Sigmoid colon (tissue), 7 donors: ENCODE results near the gene TMPRSS13. TPM values are rescaled to one million over a fixed set of nuclear protein-coding genes. Genes with fewer than 3 reads are reported as not detected.

Experiments used
- DNase-seq: peaks from one replicate; pipeline ENCODE4 v3.0.0-alpha.2; 2019
- H3K27ac ChIP-seq, 4 donors: fragments of 200-600 bp; sonication (generic); one replicate each; pipeline ENCODE4 v1.5.1; 2016 to 2019; ENCODE audit warnings: mild to moderate bottlenecking in 1 of 4
- H3K27me3 ChIP-seq, 3 donors: fragments of 200-600 bp; sonication (generic); one replicate each; pipeline ENCODE4 v1.5.1; 2019; ENCODE audit warnings: mild to moderate bottlenecking in 1 of 3
- H3K36me3 ChIP-seq, 4 donors: fragments of 200-600 bp; sonication (generic); one replicate each; pipeline ENCODE4 v1.5.1; 2016 to 2019
- H3K4me1 ChIP-seq, 4 donors: fragments of 200-600 bp; sonication (generic); one replicate each; pipeline ENCODE4 v1.5.1; 2017 to 2019
- H3K4me3 ChIP-seq, 4 donors: fragments of 200-600 bp; sonication (generic); one replicate each; pipeline ENCODE4 v1.5.1; 2017 to 2019; ENCODE audit warnings: mild to moderate bottlenecking in 2 of 4, moderate library complexity in 1 of 4
- H3K9me3 ChIP-seq, 4 donors: fragments of 200-600 bp in 3 of 4; sonication (generic) in 3 of 4; one replicate each; pipeline versions ENCODE4 v1.5.1 to v1.6.1; 2013 to 2019
- EP300 ChIP-seq, 4 donors: sonication (generic); formaldehyde crosslinking; IDR thresholded peaks; one replicate each; pipeline ENCODE4 v1.6.1; 2017; ENCODE audit warnings: antibody characterized with exemption in 4 of 4
- POLR2A ChIP-seq, 2 donors: fragments of 450-650 bp; IDR thresholded peaks; one replicate each; pipeline ENCODE4 v1.6.1; 2016; ENCODE audit warnings: antibody characterized with exemption in 2 of 2, mild to moderate bottlenecking in 2 of 2, moderate library complexity in 2 of 2
- POLR2AphosphoS5 ChIP-seq, 4 donors: sonication (generic); formaldehyde crosslinking; IDR thresholded peaks; one replicate each; pipeline ENCODE4 v1.6.1; 2017; ENCODE audit warnings: antibody characterized with exemption in 4 of 4
- WGBS, 2 donors: extraction: QIAGEN DNeasy Blood & Tissue Kit; methylation state at CpG; one replicate each; pipeline ENCODE4 v1.1.7; 2013; 5-methylcytosine and 5-hydroxymethylcytosine counted together
- intact Hi-C: fragments of 100-400 bp; cut with DNase I; formaldehyde crosslinking; loops from one replicate; pipeline ENCODE4 v1.15.1; 2023
- polyA plus RNA-seq, 3 donors: library from polyadenylated mRNA; stranded (reverse); fragments of 200-250 nt; gene quantifications; one replicate each; pipeline ENCODE4 v1.2.3, GENCODE V29; 2013
- total RNA-seq, 4 donors: library from RNA; depleted of rRNA; stranded (reverse); fragments of >200 nt; gene quantifications; one replicate each; pipeline ENCODE4 v1.1.0, GENCODE V29; 2016
- TF ChIP-seq, protein P1 (sequence below), 4 experiments: fragments of 450-650 bp in 3 of 4; fragments of 200-600 bp in 1 of 4; IDR thresholded peaks; one replicate each; pipeline ENCODE4 v1.5.1; 2016 to 2019; ENCODE audit warnings: antibody characterized with exemption in 4 of 4, mild to moderate bottlenecking in 3 of 4, moderate library complexity in 2 of 4
- donor health status: healthy with polysubstance abuse.
- donor health status: Bipolar disorder and iron deficiency.
- donor health status: healthy.

Gene TMPRSS13
- total and polyA plus RNA-seq, 7 donors: 1.4 to 1.6 TPM; not detected in 5

DNA sequence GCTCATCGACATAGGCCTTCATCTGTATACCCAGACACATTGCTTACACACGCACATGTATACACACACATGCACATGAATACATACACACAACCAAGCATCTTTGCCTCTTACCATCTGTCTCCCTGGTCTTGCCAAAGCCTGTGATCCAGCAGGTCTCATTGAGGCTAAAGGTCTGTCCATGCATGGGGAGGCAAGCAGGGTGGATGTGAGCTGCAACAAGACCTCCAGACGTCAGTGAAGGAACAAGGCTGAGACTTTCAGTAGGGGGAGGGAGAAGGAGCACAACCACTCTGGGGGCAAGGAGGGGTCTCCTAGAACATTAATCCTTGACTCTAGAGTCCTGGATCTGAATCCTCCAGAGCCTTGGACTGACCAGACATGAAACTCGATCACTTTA lies 23.7 kb downstream of the TMPRSS13 start:
- WGBS, 2 donors: 91 to 93% methylated on average over 4 of the region's 4 CpGs

GRCh38 chr11:117903505-117904382 lies 25.5 kb downstream of the TMPRSS13 start:
- peaks cover 0 to 14% (median 10%) of the 10 kb centered on the region in 4 donors for H3K4me1 ChIP-seq
- 91 to 93% methylated on average over 14 of the region's 14 CpGs for WGBS, 2 donors
- H3K36me3 ChIP-seq: no peaks in the 10 kb centered on the region
- TF ChIP-seq, protein P1, sequence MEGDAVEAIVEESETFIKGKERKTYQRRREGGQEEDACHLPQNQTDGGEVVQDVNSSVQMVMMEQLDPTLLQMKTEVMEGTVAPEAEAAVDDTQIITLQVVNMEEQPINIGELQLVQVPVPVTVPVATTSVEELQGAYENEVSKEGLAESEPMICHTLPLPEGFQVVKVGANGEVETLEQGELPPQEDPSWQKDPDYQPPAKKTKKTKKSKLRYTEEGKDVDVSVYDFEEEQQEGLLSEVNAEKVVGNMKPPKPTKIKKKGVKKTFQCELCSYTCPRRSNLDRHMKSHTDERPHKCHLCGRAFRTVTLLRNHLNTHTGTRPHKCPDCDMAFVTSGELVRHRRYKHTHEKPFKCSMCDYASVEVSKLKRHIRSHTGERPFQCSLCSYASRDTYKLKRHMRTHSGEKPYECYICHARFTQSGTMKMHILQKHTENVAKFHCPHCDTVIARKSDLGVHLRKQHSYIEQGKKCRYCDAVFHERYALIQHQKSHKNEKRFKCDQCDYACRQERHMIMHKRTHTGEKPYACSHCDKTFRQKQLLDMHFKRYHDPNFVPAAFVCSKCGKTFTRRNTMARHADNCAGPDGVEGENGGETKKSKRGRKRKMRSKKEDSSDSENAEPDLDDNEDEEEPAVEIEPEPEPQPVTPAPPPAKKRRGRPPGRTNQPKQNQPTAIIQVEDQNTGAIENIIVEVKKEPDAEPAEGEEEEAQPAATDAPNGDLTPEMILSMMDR (IDR thresholded peaks at IDR 0.05): no peak
- TF ChIP-seq POLR2A (IDR thresholded peaks at IDR 0.05) (no peak), POLR2AphosphoS5 (IDR thresholded peaks at IDR 0.05) (no peak), EP300 (IDR thresholded peaks at IDR 0.05) (no peak)
- peak; percentile 56 for DNase-seq
- no peak overlapping the region for H3K4me3 ChIP-seq
- H3K9me3 ChIP-seq: no peaks in the 10 kb centered on the region
- intact Hi-C loops: loop anchor here (1.0 kb wide), 1 partner anchor 59 kb away; no protein-coding TSS in a partner anchor
- no peak overlapping the region for H3K27ac ChIP-seq
- no peaks in the 10 kb centered on the region for H3K27me3 ChIP-seq

More for the DNA sequence above, 23.7 kb downstream of the TMPRSS13 start:
- DNase-seq: peak; percentile 40
- Histone ChIP-seq H3K4me1 (peaks cover 0 to 14% (median 10%) of the 10 kb centered on the region in 4 donors), H3K27me3 (no peaks in the 10 kb centered on the region), H3K27ac (no peak overlapping the region), H3K4me3 (no peak overlapping the region), H3K9me3 (no peaks in the 10 kb centered on the region), H3K36me3 (no peaks in the 10 kb centered on the region)
- TF ChIP-seq POLR2AphosphoS5 (IDR thresholded peaks at IDR 0.05) (no peak), POLR2A (IDR thresholded peaks at IDR 0.05) (no peak), EP300 (IDR thresholded peaks at IDR 0.05) (no peak)
- TF ChIP-seq, protein P1 (IDR thresholded peaks at IDR 0.05): no peak
- intact Hi-C loops: loop anchor here (5.0 kb wide), 1 partner anchor 42 kb away; no protein-coding TSS in a partner anchor

- Histone ChIP-seq H3K4me1 (peaks cover 0 to 9% (median 3%) of the 10 kb centered on the region in 4 donors), H3K36me3 (no peaks in the 10 kb centered on the region), H3K27ac (no peak overlapping the region), H3K4me3 (no peak overlapping the region), H3K27me3 (no peaks in the 10 kb centered on the region), H3K9me3 (no peaks in the 10 kb centered on the region)
- intact Hi-C loops: no loop called here
- peak; percentile 58 for DNase-seq
- WGBS, 2 donors: 84 to 91% methylated on average over 13 of the region's 13 CpGs
- TF ChIP-seq EP300 (IDR thresholded peaks at IDR 0.05) (no peak), POLR2A (IDR thresholded peaks at IDR 0.05) (no peak), POLR2AphosphoS5 (IDR thresholded peaks at IDR 0.05) (no peak)
- TF ChIP-seq, protein P1 (IDR thresholded peaks at IDR 0.05): no peak
Measured at GRCh38 chr11:117902001-117902845, 27.0 kb downstream of the TMPRSS13 start.

DNA sequence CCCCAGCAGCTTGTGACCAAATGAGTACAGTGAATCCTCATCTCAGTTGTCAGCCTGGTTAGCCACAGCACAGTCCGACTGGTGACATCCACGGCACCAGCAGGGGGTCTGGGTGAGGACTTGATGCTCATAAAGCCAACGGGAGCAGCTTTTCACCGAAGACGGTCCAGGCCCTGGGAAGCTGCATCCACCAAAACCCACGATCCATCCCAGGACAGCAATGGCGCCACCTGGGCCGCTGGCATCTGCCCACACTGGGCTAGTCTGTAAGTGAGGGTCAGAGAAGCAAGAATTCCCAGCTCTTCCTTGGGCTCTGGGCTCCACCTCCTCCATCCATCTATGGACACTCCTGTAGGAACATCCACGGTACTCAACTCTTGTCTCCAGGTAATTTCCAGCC lies 27.6 kb downstream of the TMPRSS13 start:
- Histone ChIP-seq H3K27ac (no peak overlapping the region), H3K9me3 (no peaks in the 10 kb centered on the region), H3K4me1 (peaks cover 0 to 4% (median 0%) of the 10 kb centered on the region in 4 donors), H3K36me3 (no peaks in the 10 kb centered on the region), H3K4me3 (no peak overlapping the region), H3K27me3 (no peaks in the 10 kb centered on the region)
- no peak for TF ChIP-seq EP300 (IDR thresholded peaks at IDR 0.05)
- TF ChIP-seq, protein P1 (IDR thresholded peaks at IDR 0.05): no peak
- peak; percentile 48 for DNase-seq
- intact Hi-C loops: no loop called here
- WGBS, 2 donors: 96% methylated on average over 9 of the region's 9 CpGs
